A172 (cell line): ENCODE results near the gene ASB17. TPM values are rescaled to one million over a fixed set of nuclear protein-coding genes. Genes with fewer than 3 reads are reported as not detected.
"Not testable (repeated sequence)": the region's sequence is repeated elsewhere in the genome, so short reads cannot be mapped to it uniquely, and the experiment has no call there.

ENCODE experiments used
- DNase-seq: peaks from one replicate; pipeline ENCODE4 v3.0.0-alpha.2; 2015; ENCODE audit warnings: low spot score
- total RNA-seq: library from RNA; depleted of rRNA; stranded (reverse); fragments of >200 nt; shearing (Covaris generic); gene quantifications from 2 replicates; pipeline ENCODE4 v1.2.3, GENCODE V29; 2014; rRNA removed

The ASB17 gene, protein sequence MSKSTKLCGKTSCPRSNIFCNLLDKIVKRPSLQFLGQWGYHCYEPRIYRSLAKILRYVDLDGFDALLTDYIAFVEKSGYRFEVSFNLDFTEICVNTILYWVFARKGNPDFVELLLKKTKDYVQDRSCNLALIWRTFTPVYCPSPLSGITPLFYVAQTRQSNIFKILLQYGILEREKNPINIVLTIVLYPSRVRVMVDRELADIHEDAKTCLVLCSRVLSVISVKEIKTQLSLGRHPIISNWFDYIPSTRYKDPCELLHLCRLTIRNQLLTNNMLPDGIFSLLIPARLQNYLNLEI
- total RNA-seq = not detected in 2 replicates

DNA sequence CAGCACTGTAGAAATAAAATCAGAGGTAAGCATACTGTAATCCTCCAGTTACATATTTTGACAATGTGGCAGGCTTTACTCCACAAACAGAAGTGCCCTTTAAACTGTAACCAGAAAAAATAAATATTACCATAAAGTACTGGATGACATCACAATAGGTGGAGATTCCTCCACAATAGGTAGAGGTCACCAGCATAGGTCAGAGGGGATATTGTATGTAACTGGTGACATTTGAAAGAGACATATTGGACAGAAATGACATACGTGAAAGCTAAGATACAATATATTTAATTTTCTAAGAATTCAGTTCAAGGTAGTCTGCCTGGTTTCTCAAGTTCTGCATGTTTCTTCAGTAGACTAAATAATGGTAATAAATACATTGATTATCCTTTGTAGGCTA is at the start of gene ASB17:
Gene ASB17, minus strand, starts transcription at position 101 of the 400 bp plus-strand sequence. CDS start 113 bp downstream, outside the sequence.
- no peak for DNase-seq

DNA sequence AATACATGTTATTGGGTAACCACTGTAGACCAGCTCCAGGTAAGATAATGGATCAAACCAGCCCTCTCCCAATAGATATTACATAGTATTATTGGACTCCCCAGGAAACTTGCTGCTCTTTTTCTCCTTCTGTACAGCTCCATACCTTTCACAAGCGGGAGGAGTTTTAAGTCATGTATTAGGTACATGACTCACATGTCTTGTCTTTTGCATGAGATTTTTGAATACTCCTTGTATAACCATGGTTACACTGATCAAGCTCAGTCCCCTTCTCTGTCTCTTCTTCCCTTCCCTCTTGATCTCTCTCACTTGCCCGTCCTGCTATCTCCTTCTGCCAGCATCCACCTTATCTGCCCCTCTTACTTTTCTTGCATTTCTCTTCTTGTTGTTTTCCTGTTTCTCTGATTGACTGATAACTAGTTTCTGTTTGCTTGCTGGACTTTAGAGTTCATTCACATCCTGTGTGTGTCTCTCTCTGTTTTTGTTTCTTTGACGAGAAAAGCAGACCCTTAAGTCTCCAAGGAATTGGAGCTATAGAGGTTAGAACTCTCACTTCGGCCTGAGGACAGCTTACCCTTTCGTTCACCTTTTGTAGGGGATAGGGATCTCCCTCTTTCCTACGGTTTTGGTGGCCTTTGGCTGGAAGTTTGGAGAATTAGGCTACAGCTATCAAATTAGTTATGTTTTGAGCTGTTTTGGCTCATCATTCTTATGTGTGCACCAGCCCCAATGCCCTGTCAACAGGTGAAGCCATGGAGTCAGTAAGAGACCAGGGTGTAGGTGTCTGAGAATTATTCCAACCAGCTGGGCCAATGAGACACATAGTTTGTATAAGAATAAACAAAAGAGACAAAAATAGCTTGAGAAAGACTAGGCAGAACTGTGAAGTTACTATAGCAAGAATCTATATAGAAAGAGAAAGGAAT is 49.0 kb upstream of the ASB17 start:
- DNase-seq = no peak

DNA sequence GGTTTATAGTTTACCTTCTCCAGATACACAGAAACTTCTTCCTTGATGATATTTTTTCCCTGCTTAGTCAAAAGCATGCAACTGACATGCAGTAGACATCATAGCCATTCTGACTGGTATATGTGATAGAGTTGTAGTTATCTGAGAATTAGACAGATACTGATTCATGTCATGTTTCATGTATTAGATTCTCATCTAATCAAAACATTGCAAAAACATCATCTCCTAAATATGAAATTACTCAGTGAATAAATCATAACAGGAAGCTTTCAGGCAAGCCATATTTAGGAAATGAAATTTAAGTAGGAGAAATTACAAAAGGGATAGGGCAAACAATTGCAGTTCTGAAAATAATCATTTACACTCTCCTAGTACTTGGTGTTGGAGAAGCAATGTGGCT is 38.4 kb upstream of the ASB17 start:
- no peak for DNase-seq

DNA sequence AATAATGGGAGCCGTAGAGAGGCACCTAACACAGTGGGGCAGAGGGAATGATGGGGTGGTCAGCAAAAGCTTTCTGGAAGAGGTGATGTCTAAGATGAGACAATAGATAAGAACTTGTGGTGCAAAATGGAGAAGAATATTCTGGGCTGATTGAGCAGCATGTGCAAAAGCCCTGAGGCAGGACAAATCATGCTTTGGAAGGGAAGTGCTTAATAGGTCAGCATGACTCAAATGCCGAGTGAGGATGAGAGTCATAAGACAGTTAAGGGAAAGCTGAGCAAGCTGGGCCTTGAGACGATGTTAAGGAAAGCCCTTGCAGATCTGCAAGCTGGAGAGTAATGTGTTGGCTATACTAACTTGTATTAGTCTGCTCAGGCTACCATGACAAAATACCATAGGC is 37.3 kb upstream of the ASB17 start:
- DNase-seq = no peak

DNA sequence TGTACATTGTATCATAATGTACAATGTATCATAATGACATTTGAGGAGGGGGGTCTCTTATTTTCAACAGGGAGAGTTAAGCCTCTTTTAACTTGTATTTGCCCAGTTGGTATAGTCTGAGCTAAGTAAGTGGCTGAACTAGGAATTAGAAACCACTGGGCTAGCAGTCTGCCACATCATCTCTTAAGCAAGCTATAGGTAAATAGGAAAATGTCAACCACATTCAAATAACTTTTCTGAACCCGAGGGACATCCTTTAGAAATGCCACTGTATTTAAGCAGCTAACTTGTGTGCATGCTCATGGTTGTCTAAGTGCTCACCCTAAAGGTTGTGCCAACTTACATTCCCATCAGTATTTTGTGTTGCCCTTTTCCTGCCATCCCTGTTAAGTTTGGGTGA is 35.5 kb upstream of the ASB17 start:
- no peak for DNase-seq

DNA sequence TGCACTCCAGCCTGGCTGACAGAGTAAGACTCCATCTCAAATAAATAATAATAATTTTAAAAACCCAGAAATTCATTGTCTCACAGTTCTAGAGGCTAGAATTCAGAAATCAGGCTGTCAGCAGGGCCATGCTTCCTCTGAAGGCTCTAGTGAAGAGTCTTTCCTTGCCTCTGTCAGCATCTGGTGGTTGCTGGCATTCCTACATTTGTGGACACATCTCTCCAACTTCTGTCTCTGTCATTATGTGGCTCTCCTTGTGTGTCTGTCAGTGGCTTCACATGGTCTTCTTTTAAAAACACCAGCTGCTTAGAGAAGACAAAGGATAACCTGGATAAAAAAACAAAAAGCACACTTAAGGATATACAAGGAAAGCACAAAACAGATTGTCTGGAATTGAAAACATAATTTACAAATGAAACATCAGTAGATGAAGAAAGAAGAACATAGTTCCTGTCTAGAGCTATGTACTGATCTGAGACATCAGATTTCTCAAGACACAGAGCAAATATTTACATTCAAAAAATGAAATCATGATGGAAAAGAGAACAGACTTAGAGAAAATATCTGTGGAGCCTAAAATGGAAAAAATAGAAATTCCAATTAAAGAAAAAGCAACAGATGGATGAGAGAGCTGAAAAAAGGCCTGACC is 32.7 kb upstream of the ASB17 start:
- DNase-seq = no peak

DNA sequence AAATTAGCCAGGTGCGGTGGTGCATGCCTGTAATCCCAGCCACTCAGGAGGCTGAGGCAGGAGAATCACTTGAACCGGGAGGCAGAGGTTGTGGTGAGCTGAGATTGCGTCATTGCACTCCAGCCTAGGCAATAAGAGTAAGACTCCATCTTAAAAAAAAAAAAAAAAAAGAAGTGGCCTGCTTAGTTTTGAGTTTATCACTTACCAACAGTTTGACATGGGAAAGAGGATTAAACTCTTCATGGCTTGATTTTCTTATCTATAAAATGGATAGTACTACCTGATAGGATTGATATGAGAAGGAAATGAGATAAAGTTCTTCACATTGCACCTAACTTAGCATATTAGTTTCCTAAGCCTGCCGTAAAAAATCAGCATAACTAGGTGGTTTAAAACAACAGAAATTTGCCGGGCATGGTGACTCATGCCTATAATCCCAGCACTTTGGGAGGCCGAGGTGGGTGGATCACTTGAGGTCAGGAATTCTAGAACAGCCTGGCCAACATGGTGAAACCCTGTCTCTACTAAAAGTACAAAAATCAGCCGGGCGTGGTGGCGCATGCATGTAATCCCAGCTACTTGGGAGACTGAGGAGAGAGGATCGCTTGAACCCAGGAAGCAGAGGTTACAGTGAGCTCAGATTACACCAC is 32.0 kb upstream of the ASB17 start:
- peak; percentile 39 for DNase-seq

DNA sequence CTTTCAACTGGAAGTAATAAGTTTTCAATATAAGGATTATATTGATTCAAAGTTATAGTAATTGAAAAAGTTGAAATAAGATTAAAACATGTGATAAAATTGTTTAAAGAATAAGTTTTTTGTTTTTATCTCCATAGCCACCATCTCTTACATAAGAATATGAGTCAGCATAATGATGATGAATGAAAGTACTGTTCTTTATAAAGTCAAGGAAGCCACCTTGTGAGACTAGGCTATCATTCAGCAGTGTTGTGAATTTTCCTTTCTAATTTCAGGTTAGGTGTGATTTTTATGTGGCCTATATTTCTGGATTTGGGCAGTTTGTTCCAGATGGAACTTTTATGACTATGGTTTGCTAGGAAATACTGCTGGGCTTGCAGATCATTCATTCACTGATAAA is 22.4 kb upstream of the ASB17 start:
- peak; percentile 5 for DNase-seq

DNA sequence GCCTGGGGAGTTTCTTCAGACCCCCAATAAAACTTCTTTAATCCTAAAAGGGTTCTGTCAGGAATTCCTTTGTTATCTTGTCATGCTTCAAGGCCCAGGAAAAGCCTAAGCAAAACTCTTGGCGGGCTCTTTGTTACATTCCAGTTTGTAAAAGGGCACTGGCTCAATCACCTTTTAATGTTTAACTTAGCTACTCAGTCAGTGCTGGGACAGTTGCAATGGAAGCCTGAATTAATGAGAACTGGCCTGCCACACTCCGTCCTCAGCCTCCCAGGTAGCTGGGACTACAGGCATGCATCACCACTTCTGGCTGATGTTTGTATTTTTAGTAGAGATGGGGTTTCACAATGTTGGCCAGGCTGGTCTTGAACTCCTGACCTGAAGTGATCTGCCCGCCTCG is 21.3 kb upstream of the ASB17 start:
- DNase-seq = no peak

DNA sequence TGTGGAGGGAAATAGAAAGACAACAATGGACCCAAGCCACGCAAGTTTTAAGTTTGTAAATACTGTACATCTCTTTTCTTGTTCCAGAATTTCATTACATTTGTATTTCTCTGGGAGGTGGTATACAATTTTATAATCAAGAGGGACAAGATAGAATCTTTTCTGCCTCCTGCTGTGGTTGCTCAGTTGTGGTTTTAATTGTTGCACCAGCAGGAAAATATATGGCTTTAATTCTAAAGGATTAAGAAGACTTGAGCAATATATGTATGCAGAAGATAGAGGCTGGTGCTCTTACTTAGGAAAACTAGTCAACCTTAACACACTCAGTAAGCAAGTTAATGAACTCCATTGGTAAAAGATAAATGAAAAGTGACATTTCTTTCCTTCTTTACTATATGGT is 19.8 kb upstream of the ASB17 start:
- no peak for DNase-seq

DNA sequence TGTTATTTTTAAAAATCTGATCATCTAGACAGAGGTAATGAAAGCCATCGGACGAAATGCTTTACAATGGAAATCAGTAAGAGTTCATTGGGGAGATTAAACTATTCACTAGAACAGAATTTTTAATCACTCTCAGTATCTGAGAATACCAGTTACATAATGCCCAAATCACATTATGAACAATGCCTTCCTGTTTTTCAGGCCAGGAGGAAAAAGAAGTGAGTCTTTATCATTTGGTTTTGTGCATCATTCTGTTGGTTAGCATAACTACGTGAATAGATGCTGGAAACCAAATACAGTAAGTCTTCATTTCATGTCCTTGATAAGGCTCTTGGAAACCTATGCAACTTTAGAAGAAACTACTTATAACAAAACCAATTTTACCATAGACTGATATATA is 18.0 kb upstream of the ASB17 start:
- DNase-seq = no peak

DNA sequence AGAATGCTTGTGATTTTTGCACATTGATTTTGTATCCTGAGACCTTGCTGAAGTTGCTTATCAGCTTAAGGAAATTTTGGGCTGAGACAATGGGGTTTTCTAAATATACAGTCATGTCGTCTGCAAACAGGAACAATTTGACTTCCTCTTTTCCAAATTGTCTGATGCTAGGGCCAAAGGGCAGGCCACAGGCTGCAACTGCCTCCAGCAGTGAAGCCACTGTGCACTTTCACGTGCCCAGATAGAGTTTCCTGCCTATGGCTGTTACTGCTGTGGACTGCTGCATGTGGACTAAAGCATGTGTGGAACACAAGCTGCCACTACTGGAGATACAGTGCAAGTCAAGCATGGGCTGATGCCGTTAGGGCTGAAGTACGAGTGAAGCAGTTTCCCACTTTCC is 10.8 kb upstream of the ASB17 start:
- not testable (repeated sequence) for DNase-seq

DNA sequence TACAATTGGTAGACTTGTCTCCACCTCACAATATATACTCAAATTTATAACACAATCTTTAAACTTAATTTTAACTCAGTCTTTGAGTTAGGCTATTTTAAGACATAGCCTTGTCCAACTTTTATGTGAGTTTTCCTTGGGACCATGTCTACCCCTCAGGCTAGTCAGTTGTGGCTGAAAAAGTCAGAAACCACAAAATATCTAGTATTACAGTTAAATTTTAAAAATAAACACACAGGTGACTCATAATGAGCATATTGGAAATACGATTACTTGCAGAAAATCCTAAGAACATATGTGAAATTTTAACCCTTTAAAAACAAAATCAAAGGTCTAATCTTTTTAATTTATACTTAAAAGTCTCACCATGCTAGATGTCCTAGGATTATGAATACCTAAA is 4.8 kb upstream of the ASB17 start:
- no peak for DNase-seq

DNA sequence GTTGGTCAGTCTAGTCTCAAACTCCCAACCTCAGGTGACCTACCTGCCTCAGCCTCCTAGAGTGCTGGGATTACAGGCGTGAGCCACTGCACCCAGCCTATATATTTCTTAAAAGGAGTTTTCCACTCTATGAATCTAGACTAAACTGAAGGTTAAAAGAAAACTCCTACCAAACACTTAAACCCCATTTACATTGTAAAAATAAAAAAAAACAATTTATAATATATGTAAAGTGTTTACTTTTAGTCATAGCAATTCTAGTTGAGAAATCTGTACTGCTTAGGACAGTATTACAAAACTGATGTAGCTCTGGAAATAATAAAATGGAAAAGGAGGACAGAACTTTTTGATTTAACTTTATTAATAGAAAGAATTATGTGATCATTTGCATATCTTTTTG is 9.5 kb downstream of the ASB17 start:
- DNase-seq = no peak

DNA sequence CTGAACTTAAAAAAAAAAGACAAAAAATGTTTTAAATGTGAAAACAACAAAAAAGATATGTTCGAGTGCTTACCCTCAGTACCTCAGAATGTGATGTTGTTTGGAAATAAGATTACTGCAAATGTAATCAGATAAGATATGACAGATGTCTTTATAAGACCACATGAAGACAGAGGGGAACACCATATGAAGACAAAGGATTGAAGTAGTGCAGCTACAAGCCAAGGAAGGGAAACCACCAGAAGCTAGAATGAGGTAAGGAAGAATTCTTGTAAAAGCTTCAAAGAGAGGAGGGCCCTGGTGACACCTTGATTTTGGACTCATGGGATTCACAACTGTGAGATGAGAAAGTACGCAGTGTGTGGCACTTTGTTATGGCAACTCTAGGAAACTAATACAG is 15.4 kb downstream of the ASB17 start:
- no peak for DNase-seq

DNA sequence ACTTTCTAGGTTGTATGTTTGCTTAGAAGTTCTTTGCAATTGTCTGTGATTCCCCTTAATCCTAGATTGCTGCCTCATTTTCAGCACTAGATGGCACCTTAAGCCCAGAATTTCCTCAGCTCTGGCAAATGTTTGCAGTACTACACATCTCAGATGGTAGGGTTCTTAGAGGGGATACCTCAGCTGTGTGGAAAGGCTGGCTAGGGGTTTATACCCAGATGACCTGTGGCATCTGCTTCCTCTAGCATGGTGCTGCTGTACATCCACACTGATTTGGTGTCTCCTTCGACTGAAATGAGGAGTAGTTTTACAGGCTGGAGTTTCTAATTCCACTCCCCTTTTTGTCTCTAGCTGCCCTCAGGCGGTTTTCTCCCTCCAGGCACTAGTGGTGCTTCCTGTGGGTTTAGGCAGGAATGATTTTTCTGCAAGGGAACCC is 23.5 kb downstream of the ASB17 start:
- peak; percentile 35 for DNase-seq

DNA sequence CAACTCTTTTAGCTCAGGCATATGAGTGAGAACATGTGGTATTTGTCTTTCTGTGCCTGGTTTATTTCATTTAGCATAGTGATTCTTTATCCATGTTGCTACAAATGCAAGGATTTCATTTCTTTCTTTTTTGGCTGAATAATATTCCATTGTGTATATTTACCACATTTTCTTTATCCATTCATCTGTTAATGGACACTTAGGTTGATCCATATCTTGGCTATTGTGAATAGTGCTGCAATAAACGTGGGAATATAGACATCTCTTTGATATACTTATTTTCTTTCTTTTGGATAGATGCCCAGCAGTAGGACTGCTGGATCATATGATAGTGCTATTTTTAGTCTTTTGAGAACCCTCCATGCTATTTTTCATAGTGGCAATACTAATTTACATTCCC is 30.8 kb downstream of the ASB17 start:
- no peak for DNase-seq

DNA sequence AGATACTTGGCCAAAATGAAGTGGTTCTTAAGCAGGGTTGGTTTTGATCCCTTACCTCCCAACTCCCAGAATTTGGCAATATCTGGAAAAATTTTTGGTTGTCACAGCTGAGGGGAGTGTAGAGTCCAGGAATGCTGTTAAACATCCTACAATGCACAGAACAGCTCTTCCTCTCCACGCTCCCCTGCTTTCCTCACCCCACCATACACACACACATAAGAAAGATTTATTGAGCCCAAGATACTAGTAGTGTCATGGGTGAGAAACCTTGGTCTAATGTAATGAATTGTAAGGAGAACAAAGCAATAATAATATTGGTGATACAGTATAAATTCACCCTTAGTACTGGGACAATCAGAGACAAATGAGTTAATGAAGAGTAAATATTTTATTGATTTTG is 47.8 kb downstream of the ASB17 start:
- no peak for DNase-seq

DNA sequence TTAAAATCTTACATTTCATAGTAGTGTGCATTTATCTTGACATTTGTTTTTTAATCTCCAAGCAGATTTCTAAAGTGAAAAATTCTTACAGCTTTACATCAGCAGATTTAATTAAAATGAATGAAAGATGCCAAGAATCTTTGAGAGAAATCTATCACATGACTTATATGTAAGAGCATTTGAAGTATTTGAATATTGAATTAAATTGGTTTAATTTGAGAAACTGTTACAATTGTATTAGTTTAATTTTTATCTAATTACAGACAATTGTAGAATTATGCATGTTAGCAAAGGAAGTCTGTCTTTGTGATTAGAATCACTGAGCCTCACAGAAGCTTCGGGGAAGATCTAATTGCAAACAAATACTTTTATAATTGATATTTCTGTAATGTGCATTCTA is 52.2 kb downstream of the ASB17 start:
- no peak for DNase-seq

DNA sequence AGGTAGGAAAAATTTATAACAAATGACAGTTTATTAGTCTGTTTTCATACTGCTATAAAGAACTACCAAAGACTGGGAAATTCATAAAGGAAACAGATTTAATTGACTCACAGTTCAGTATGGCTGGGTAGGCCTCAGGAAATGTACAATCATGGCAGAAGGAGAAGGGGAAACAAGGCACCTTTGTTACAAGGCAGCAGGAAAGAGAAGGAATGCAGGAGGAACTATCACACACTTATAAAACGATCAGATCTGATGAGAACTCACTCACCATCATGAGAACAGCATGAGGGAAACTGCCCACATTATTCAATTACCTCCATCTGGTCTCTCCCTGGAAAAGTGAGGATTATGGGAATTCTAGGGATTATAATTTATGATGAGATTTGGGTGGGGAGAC is 61.3 kb downstream of the ASB17 start:
- no peak for DNase-seq
